Heart right ventricle (tissue), 16 donors: ENCODE results near the gene DIAPH1. TPM values are rescaled to one million over a fixed set of nuclear protein-coding genes. Genes with fewer than 3 reads are reported as not detected.

Experiments used
- ATAC-seq, 8 donors: fragments of 200-7000 bp; cut with Tn5 transposase; one replicate each; pipeline ENCODE4 v1.9.1; 2020; ENCODE audit warnings: mild to moderate bottlenecking in 8 of 8, moderate library complexity in 8 of 8, moderate number of reproducible peaks in 1 of 8
- DNase-seq, 2 donors: peaks; one replicate each; pipeline ENCODE4 v3.0.0-alpha.2; 2020
- H3K27ac ChIP-seq, 10 donors: fragments of 200-600 bp; sonication (generic) in 2 of 10; one replicate each; pipeline versions ENCODE4 v1.5.0 to v1.8.0; 2020 to 2022; ENCODE audit warnings: mild to moderate bottlenecking in 3 of 10
- H3K27me3 ChIP-seq, 7 donors: fragments of 200-600 bp; one replicate each; pipeline ENCODE4 v1.8.0; 2021 to 2022; ENCODE audit warnings: mild to moderate bottlenecking in 2 of 7
- H3K36me3 ChIP-seq, 9 donors: fragments of 200-600 bp; sonication (generic) in 1 of 9; one replicate each; pipeline versions ENCODE4 v1.5.0 to v1.8.0; 2020 to 2022; ENCODE audit warnings: mild to moderate bottlenecking in 2 of 9
- H3K4me1 ChIP-seq, 9 donors: fragments of 200-600 bp; sonication (generic) in 1 of 9; one replicate each; pipeline versions ENCODE4 v1.5.0 to v1.8.0; 2020 to 2022; ENCODE audit warnings: mild to moderate bottlenecking in 4 of 9
- H3K4me3 ChIP-seq, 10 donors: fragments of 200-600 bp; sonication (generic) in 2 of 10; one replicate each; pipeline versions ENCODE4 v1.5.0 to v1.8.0; 2020 to 2022; ENCODE audit warnings: mild to moderate bottlenecking in 7 of 10, moderate library complexity in 2 of 10
- H3K9me3 ChIP-seq, 11 donors: fragments of 200-600 bp in 10 of 11; sonication (generic) in 2 of 11; one replicate each; pipeline versions ENCODE4 v1.5.0 to v1.8.0; 2013 to 2022; ENCODE audit warnings: mild to moderate bottlenecking in 2 of 11, control low read depth in 1 of 11, moderate library complexity in 1 of 11
- CTCF ChIP-seq, 9 donors: fragments of 200-600 bp; sonication (generic) in 2 of 9; IDR thresholded peaks; one replicate each; pipeline versions ENCODE4 v1.5.0 to v1.8.0; 2021 to 2022; ENCODE audit warnings: antibody characterized with exemption in 9 of 9, mild to moderate bottlenecking in 5 of 9, moderate library complexity in 1 of 9
- WGBS, 2 donors: extraction: QIAGEN DNeasy Blood & Tissue Kit; methylation state at CpG; one replicate each; pipeline ENCODE4 v1.1.7; 2013; ENCODE audit warnings: inconsistent platforms in 1 of 2; 5-methylcytosine and 5-hydroxymethylcytosine counted together
- intact Hi-C, 10 donors: fragments of 100-400 bp; cut with DNase I; formaldehyde crosslinking; loops; one replicate each; pipeline versions ENCODE4 v1.11.1 to v1.14.2; 2022
- polyA plus RNA-seq, 2 donors: library from polyadenylated mRNA; stranded (reverse); fragments of 200-250 nt; gene quantifications; one replicate each; pipeline ENCODE4 v1.2.3, GENCODE V29; 2013
- total RNA-seq, 10 donors: library from RNA; stranded (reverse); fragmentation: NEBNext Ultra II Directional in 3 of 10; extraction: Animal tissue kit (Norgen Biotek cat#: 25700) in 3 of 10; gene quantifications; one replicate each; pipeline versions ENCODE4 v1.2.1 to v1.2.4, GENCODE V29; 2021 to 2023
- donor health status: Arrhythmogenic right ventricular cardiomyopathy.
- donor health status: ischemic (EF 13 %, LVEDD 7.1; RV severe dilation, severe dysfunction).
- donor health status: healthy with polysubstance abuse.
- donor health status: DM: no; HTN: yes; CAD: no.
- donor health status: DM: no; HTN: no; CAD: no.
- donor health status: ischemic (EF 25% LVEDD 6.9; RV normal size, moderate dysfunction).
- donor health status: ischemic (EF 25% LVEDD 5.7; RV mildly dilated, moderate dysfunction).
- donor health status: healthy.
- donor health status: DM: yes; HTN: yes; CAD: no.
- donor health status: Ischemic cardiomyopathy.
- donor health status: ischemic (EF 35%, LVEDD 5.7; RV mildly dilated, moderate dysfunction).
- donor health status: nonischemic (EF 11% LVEDD 7.7; RV severe dilation, severe dysfunction).
- donor health status: DM: yes; HTN: yes; CAD: no.
- donor health status: PGD.
- donor health status: ischemic (EF 29% LVEDD 5.4; RV normal size, mild dysfunction).
- donor health status: nonischemic (EF 23%, LVEDD 6.1; RV moderate dilation, normal function).

Gene DIAPH1
- total and polyA plus RNA-seq, 12 donors, result 27.3 to 93.2 (median 45.6) TPM

GRCh38 chr5:141663506-141663905, 44.7 kb upstream of the DIAPH1 start:
- H3K27ac ChIP-seq, result no peak overlapping the region
- no peak overlapping the region for H3K4me3 ChIP-seq
- DNase-seq, result no peak
- no peaks in the 10 kb centered on the region for H3K9me3 ChIP-seq
- peaks cover 0 to 10% (median 4%) of the 10 kb centered on the region in 9 donors for H3K4me1 ChIP-seq
- 79 to 85% methylated on average over 8 of the region's 8 CpGs for WGBS, 2 donors
- H3K27me3 ChIP-seq, result no peaks in the 10 kb centered on the region
- no peak for TF ChIP-seq CTCF (IDR thresholded peaks at IDR 0.05)
- H3K36me3 ChIP-seq, result peaks cover 0 to 88% (median 10%) of the 10 kb centered on the region in 9 donors
- no peak for ATAC-seq
- intact Hi-C loops, result loop anchor here in 1 of 10 donors (10.0 kb wide), 1 partner anchor 1231 kb away; no protein-coding TSS in a partner anchor

- WGBS, 2 donors, result 84 to 89% methylated on average over 17 of the region's 17 CpGs
- H3K27me3 ChIP-seq, result no peaks in the 10 kb centered on the region
- H3K4me3 ChIP-seq, result no peak overlapping the region
- TF ChIP-seq CTCF (IDR thresholded peaks at IDR 0.05), result no peak
- intact Hi-C loops, result loop anchor here in 1 of 10 donors (10.0 kb wide), 1 partner anchor 1233 kb away; no protein-coding TSS in a partner anchor
- ATAC-seq, result no peak
- H3K4me1 ChIP-seq, result peaks cover 0 to 10% (median 4%) of the 10 kb centered on the region in 9 donors
- H3K27ac ChIP-seq, result no peak overlapping the region
- DNase-seq, result no peak
- H3K36me3 ChIP-seq, result peaks cover 0 to 89% (median 10%) of the 10 kb centered on the region in 9 donors
- no peaks in the 10 kb centered on the region for H3K9me3 ChIP-seq
Measured at GRCh38 chr5:141662028-141662427, 43.2 kb upstream of the DIAPH1 start.

- peaks cover 0 to 95% (median 7%) of the 10 kb centered on the region in 9 donors for H3K36me3 ChIP-seq
- 79 to 87% methylated on average over 8 of the region's 8 CpGs for WGBS, 2 donors
- no peak for TF ChIP-seq CTCF (IDR thresholded peaks at IDR 0.05)
Measured at GRCh38 chr5:141657937-141658545, 39.2 kb upstream of the DIAPH1 start.

GRCh38 chr5:141657404-141657803, 38.6 kb upstream of the DIAPH1 start:
- DNase-seq, result no peak
- no peak overlapping the region for H3K4me3 ChIP-seq
- intact Hi-C loops, result no loop called here
- H3K27me3 ChIP-seq, result no peaks in the 10 kb centered on the region
- peaks cover 0 to 90% (median 7%) of the 10 kb centered on the region in 9 donors for H3K36me3 ChIP-seq
- no peak for TF ChIP-seq CTCF (IDR thresholded peaks at IDR 0.05)
- no peaks in the 10 kb centered on the region for H3K4me1 ChIP-seq
- H3K27ac ChIP-seq, result no peak overlapping the region
- no peak for ATAC-seq
- no peaks in the 10 kb centered on the region for H3K9me3 ChIP-seq
- WGBS, 2 donors, result 92 to 95% methylated on average over 1 of the region's 1 CpG

More at GRCh38 chr5:141657937-141658545, 39.2 kb upstream of the DIAPH1 start:
- no peaks in the 10 kb centered on the region for H3K27me3 ChIP-seq
- no peak overlapping the region for H3K4me3 ChIP-seq
- ATAC-seq (no peak), DNase-seq (no peak)
- H3K27ac ChIP-seq, result no peak overlapping the region
- no peaks in the 10 kb centered on the region for H3K4me1 ChIP-seq
- intact Hi-C loops, result no loop called here
- no peaks in the 10 kb centered on the region for H3K9me3 ChIP-seq
